HepG2 (cell line): ENCODE measurements around the gene STX5. TPM values are rescaled to one million over a fixed set of nuclear protein-coding genes. Genes with fewer than 3 reads are reported as not detected.

ENCODE experiments used
- CBFB ChIP-seq: sonication (generic); formaldehyde crosslinking; IDR thresholded peaks from 2 replicates; pipeline ENCODE4 v1.4.0; 2020; ENCODE audit warnings: missing genetic modification reagents
- EZH2 ChIP-seq: conservative IDR thresholded peaks from 2 replicates; pipeline ENCODE4 v1.6.1; 2012; ENCODE audit warnings: mild to moderate bottlenecking, low read depth, low read length, moderate library complexity
- FLYWCH1 ChIP-seq: sonication (generic); formaldehyde crosslinking; IDR thresholded peaks from 2 replicates; pipeline ENCODE4 v1.8.1; 2023; ENCODE audit warnings: mild to moderate bottlenecking, missing genetic modification reagents
- HDAC6 ChIP-seq: fragments of 200-600 bp; sonication (generic); IDR thresholded peaks from 2 replicates; pipeline ENCODE4 v1.7.0; 2017; ENCODE audit warnings: mild to moderate bottlenecking, antibody characterized with exemption, low read length, low read depth
- NBN ChIP-seq: fragments of 450-650 bp; conservative IDR thresholded peaks from 2 replicates; pipeline ENCODE4 v1.6.1; 2017
- NFIB ChIP-seq: sonication (generic); formaldehyde crosslinking; IDR thresholded peaks from 2 replicates; pipeline ENCODE4 v1.9.0; 2021; ENCODE audit warnings: missing genetic modification reagents, mild to moderate bottlenecking, borderline replicate concordance
- NFYC ChIP-seq: IDR thresholded peaks from 2 replicates; pipeline ENCODE4 v1.6.1; 2016; ENCODE audit warnings: missing genetic modification reagents, missing compliant biosample characterization
- PHF20 ChIP-seq: sonication (generic); formaldehyde crosslinking; IDR thresholded peaks from 2 replicates; pipeline ENCODE4 v1.5.0; 2020; ENCODE audit warnings: mild to moderate bottlenecking, missing genetic modification reagents
- ZBTB37 ChIP-seq: sonication (generic); formaldehyde crosslinking; IDR thresholded peaks from 2 replicates; pipeline ENCODE4 v1.4.0; 2020; ENCODE audit warnings: mild to moderate bottlenecking, missing genetic modification reagents
- ZFAT ChIP-seq: sonication (generic); formaldehyde crosslinking; conservative IDR thresholded peaks from 2 replicates; pipeline ENCODE4 v1.8.1; 2023; ENCODE audit warnings: missing genetic modification reagents, inconsistent platforms
- ZNF12 ChIP-seq: sonication (generic); formaldehyde crosslinking; IDR thresholded peaks from 2 replicates; pipeline ENCODE4 v1.5.0; 2020; ENCODE audit warnings: missing genetic modification reagents
- ZNF557 ChIP-seq: sonication (generic); formaldehyde crosslinking; IDR thresholded peaks from 2 replicates; pipeline ENCODE4 v1.4.0; 2020; ENCODE audit warnings: missing genetic modification reagents
- ZUFSP ChIP-seq: sonication (generic); formaldehyde crosslinking; IDR thresholded peaks from 2 replicates; pipeline ENCODE4 v1.9.0; 2021; ENCODE audit warnings: missing genetic modification reagents, mild to moderate bottlenecking, borderline replicate concordance
- polyA plus RNA-seq, 8 experiments: library from polyadenylated mRNA; depleted of rRNA in 3 of 8; stranded (reverse) in 7 of 8; unstranded in 1 of 8; fragments of >200 nt; fragmentation: Illumina TruSeq in 4 of 8; extraction: Trizol in 4 of 8; gene quantifications; 2 replicates each; pipeline versions ENCODE4 v1.2.1 to v1.2.3, GENCODE V29; 2011 to 2016; ENCODE audit warnings: low read depth in 4 of 8, missing spikeins in 1 of 8, mixed read lengths in 1 of 8; ENCODE audit not compliant: insufficient read depth in 1 of 8
- total RNA-seq, 5 experiments: library from RNA; depleted of rRNA; stranded (reverse); fragments of >200 nt; fragmentation: Illumina TruSeq; extraction: Trizol; gene quantifications; 2 replicates each; pipeline ENCODE4 v1.2.3, GENCODE V29; 2016; ENCODE audit warnings: low read depth in 1 of 5
- TF ChIP-seq, protein P1 (sequence below): sonication (generic); formaldehyde crosslinking; IDR thresholded peaks from 2 replicates; pipeline ENCODE4 v1.5.0; 2020; ENCODE audit warnings: mild to moderate bottlenecking, missing genetic modification reagents
- TF ChIP-seq, protein P2 (sequence below): sonication (generic); formaldehyde crosslinking; IDR thresholded peaks from 2 replicates; pipeline ENCODE4 v1.5.1; 2020; ENCODE audit warnings: mild to moderate bottlenecking, missing genetic modification reagents, borderline replicate concordance
- TF ChIP-seq, protein P3 (sequence below): sonication (generic); formaldehyde crosslinking; IDR thresholded peaks from 2 replicates; pipeline ENCODE4 v1.4.0; 2020; ENCODE audit warnings: missing genetic modification reagents, borderline replicate concordance

Gene STX5
- total and polyA plus RNA-seq, 2 of the 13 experiments (the other 11 are each of a cell fraction or from before 2014, with no cell fraction given): 26.9 to 30.0 TPM

GRCh38 chr11:62839050-62839945 is 7.4 kb upstream of the STX5 start, which contains the start of gene WDR74 (continued):
- TF ChIP-seq ZUFSP (no peak), EZH2 (no peak), ZNF12 (CRISPR knock-in tag) (peak; percentile 51; the same call in 1 of the 2 replicates), HDAC6 (no peak), PHF20 (CRISPR knock-in tag) (peak; percentile 96), NFIB (CRISPR knock-in tag) (no peak), FLYWCH1 (no peak), NBN (no peak), ZFAT (CRISPR knock-in tag) (no peak), NFYC (CRISPR knock-in tag) (peak; percentile 62; the same call in 1 of the 2 replicates), CBFB (CRISPR knock-in tag) (peak; percentile 75), ZNF557 (CRISPR knock-in tag) (no peak), ZBTB37 (CRISPR knock-in tag) (no peak)
- TF ChIP-seq, protein P1, sequence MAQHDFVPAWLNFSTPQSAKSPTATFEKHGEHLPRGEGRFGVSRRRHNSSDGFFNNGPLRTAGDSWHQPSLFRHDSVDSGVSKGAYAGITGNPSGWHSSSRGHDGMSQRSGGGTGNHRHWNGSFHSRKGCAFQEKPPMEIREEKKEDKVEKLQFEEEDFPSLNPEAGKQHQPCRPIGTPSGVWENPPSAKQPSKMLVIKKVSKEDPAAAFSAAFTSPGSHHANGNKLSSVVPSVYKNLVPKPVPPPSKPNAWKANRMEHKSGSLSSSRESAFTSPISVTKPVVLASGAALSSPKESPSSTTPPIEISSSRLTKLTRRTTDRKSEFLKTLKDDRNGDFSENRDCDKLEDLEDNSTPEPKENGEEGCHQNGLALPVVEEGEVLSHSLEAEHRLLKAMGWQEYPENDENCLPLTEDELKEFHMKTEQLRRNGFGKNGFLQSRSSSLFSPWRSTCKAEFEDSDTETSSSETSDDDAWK (CRISPR knock-in tag): no peak
- TF ChIP-seq, protein P2, sequence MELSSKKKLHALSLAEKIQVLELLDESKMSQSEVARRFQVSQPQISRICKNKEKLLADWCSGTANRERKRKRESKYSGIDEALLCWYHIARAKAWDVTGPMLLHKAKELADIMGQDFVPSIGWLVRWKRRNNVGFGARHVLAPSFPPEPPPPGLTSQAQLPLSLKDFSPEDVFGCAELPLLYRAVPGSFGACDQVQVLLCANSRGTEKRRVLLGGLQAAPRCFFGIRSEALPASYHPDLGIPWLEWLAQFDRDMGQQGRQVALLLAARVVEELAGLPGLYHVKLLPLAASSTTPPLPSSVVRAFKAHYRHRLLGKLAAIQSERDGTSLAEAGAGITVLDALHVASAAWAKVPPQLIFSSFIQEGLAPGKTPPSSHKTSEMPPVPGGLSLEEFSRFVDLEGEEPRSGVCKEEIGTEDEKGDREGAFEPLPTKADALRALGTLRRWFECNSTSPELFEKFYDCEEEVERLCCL (CRISPR knock-in tag): no peak
- TF ChIP-seq, protein P3, sequence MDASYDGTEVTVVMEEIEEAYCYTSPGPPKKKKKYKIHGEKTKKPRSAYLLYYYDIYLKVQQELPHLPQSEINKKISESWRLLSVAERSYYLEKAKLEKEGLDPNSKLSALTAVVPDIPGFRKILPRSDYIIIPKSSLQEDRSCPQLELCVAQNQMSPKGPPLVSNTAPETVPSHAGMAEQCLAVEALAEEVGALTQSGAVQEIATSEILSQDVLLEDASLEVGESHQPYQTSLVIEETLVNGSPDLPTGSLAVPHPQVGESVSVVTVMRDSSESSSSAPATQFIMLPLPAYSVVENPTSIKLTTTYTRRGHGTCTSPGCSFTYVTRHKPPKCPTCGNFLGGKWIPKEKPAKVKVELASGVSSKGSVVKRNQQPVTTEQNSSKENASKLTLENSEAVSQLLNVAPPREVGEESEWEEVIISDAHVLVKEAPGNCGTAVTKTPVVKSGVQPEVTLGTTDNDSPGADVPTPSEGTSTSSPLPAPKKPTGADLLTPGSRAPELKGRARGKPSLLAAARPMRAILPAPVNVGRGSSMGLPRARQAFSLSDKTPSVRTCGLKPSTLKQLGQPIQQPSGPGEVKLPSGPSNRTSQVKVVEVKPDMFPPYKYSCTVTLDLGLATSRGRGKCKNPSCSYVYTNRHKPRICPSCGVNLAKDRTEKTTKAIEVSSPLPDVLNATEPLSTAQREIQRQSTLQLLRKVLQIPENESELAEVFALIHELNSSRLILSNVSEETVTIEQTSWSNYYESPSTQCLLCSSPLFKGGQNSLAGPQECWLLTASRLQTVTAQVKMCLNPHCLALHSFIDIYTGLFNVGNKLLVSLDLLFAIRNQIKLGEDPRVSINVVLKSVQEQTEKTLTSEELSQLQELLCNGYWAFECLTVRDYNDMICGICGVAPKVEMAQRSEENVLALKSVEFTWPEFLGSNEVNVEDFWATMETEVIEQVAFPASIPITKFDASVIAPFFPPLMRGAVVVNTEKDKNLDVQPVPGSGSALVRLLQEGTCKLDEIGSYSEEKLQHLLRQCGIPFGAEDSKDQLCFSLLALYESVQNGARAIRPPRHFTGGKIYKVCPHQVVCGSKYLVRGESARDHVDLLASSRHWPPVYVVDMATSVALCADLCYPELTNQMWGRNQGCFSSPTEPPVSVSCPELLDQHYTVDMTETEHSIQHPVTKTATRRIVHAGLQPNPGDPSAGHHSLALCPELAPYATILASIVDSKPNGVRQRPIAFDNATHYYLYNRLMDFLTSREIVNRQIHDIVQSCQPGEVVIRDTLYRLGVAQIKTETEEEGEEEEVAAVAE (CRISPR knock-in tag): peak; percentile 84; the same call in 1 of the 2 replicates
